ENCODE measurements around the gene ERP29.

GRCh38 chr12:111991535-111991934, 21.7 kb upstream of the ERP29 start:
- TF ChIP-seq ELF4 (CRISPR knock-in tag; IDR thresholded peaks at IDR 0.05; ENCODE audit: borderline replicate concordance), result no peak
- no peak for TF ChIP-seq TBP (CRISPR knock-in tag; IDR thresholded peaks at IDR 0.05)
- TF ChIP-seq, protein P1, sequence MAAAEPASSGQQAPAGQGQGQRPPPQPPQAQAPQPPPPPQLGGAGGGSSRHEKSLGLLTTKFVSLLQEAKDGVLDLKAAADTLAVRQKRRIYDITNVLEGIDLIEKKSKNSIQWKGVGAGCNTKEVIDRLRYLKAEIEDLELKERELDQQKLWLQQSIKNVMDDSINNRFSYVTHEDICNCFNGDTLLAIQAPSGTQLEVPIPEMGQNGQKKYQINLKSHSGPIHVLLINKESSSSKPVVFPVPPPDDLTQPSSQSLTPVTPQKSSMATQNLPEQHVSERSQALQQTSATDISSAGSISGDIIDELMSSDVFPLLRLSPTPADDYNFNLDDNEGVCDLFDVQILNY (CRISPR knock-in tag; conservative IDR thresholded peaks at IDR 0.05), result no peak
- TF ChIP-seq FOXM1 (CRISPR knock-in tag; IDR thresholded peaks at IDR 0.05), result no peak
- no peak for TF ChIP-seq CTCF (CRISPR knock-in tag; IDR thresholded peaks at IDR 0.05)
- TF ChIP-seq, protein P2, sequence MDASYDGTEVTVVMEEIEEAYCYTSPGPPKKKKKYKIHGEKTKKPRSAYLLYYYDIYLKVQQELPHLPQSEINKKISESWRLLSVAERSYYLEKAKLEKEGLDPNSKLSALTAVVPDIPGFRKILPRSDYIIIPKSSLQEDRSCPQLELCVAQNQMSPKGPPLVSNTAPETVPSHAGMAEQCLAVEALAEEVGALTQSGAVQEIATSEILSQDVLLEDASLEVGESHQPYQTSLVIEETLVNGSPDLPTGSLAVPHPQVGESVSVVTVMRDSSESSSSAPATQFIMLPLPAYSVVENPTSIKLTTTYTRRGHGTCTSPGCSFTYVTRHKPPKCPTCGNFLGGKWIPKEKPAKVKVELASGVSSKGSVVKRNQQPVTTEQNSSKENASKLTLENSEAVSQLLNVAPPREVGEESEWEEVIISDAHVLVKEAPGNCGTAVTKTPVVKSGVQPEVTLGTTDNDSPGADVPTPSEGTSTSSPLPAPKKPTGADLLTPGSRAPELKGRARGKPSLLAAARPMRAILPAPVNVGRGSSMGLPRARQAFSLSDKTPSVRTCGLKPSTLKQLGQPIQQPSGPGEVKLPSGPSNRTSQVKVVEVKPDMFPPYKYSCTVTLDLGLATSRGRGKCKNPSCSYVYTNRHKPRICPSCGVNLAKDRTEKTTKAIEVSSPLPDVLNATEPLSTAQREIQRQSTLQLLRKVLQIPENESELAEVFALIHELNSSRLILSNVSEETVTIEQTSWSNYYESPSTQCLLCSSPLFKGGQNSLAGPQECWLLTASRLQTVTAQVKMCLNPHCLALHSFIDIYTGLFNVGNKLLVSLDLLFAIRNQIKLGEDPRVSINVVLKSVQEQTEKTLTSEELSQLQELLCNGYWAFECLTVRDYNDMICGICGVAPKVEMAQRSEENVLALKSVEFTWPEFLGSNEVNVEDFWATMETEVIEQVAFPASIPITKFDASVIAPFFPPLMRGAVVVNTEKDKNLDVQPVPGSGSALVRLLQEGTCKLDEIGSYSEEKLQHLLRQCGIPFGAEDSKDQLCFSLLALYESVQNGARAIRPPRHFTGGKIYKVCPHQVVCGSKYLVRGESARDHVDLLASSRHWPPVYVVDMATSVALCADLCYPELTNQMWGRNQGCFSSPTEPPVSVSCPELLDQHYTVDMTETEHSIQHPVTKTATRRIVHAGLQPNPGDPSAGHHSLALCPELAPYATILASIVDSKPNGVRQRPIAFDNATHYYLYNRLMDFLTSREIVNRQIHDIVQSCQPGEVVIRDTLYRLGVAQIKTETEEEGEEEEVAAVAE (CRISPR knock-in tag; IDR thresholded peaks at IDR 0.05; ENCODE audit: borderline replicate concordance), result no peak
- TF ChIP-seq POLR2A (IDR thresholded peaks at IDR 0.05; ENCODE audit: insufficient read depth in 1 of 2, low read depth in 2 of 2, low read length in 2 of 2), result no peak
- TF ChIP-seq ZBTB46 (CRISPR knock-in tag; IDR thresholded peaks at IDR 0.05; ENCODE audit: borderline replicate concordance), result no peak
- no peak for TF ChIP-seq SMC3 (IDR thresholded peaks at IDR 0.05; ENCODE audit: low read length)
- no peak for TF ChIP-seq ZBTB8A (CRISPR knock-in tag; IDR thresholded peaks at IDR 0.05; ENCODE audit: borderline replicate concordance, low read depth)
- TF ChIP-seq ADNP (CRISPR knock-in tag; IDR thresholded peaks at IDR 0.05), result no peak
- no peak for TF ChIP-seq ZBTB21 (CRISPR knock-in tag; IDR thresholded peaks at IDR 0.05)
